ENCODE data around the gene TRIM46. TPM values are rescaled to one million over a fixed set of nuclear protein-coding genes. Genes with fewer than 3 reads are reported as not detected.

TRIM46 gene
- total and polyA plus RNA-seq, 2 of the 13 experiments (the other 11 are each of a cell fraction or from before 2014, with no cell fraction given): 0.04 to 0.09 TPM

- TF ChIP-seq ZSCAN5A (CRISPR knock-in tag; IDR thresholded peaks at IDR 0.05; ENCODE audit: borderline replicate concordance) (no peak), SALL1 (CRISPR knock-in tag; IDR thresholded peaks at IDR 0.05) (peak; percentile 33; the same call in 1 of the 2 replicates), ZMYM4 (CRISPR knock-in tag; IDR thresholded peaks at IDR 0.05) (0 out of 2 replicates have a peak, but pooled peaks have one; percentile 14), CCDC6 (CRISPR knock-in tag; IDR thresholded peaks at IDR 0.05) (no peak), ZNF639 (CRISPR knock-in tag; conservative IDR thresholded peaks at IDR 0.05) (no peak; the same call in 1 of the 2 replicates), KDM3A (CRISPR knock-in tag; IDR thresholded peaks at IDR 0.05; ENCODE audit: low read depth) (peak; percentile 75; the same call in 1 of the 2 replicates), ZNF567 (CRISPR knock-in tag; IDR thresholded peaks at IDR 0.05; ENCODE audit: borderline replicate concordance) (no peak), ZBTB8A (CRISPR knock-in tag; IDR thresholded peaks at IDR 0.05; ENCODE audit: borderline replicate concordance, low read depth) (no peak), PITX1 (CRISPR knock-in tag; IDR thresholded peaks at IDR 0.05) (peak; percentile 39; the same call in 1 of the 2 replicates), SMC3 (IDR thresholded peaks at IDR 0.05; ENCODE audit: low read length) (no peak), HNRNPL (IDR thresholded peaks at IDR 0.05; ENCODE audit: low read depth, low read length) (peak; percentile 79), YY1 (IDR thresholded peaks at IDR 0.05; ENCODE audit: insufficient read depth, insufficient replicate concordance, low read depth, low read length) (peak; percentile 44), RXRB (CRISPR knock-in tag; IDR thresholded peaks at IDR 0.05; ENCODE audit: borderline replicate concordance) (peak; percentile 51), KAT7 (CRISPR knock-in tag; IDR thresholded peaks at IDR 0.05; ENCODE audit: borderline replicate concordance) (0 out of 2 replicates have a peak, but pooled peaks have one; percentile 38), MLLT10 (CRISPR knock-in tag; IDR thresholded peaks at IDR 0.05) (no peak), ZSCAN12 (CRISPR knock-in tag; IDR thresholded peaks at IDR 0.05) (no peak), SPEN (CRISPR knock-in tag; IDR thresholded peaks at IDR 0.05; ENCODE audit: low read depth) (0 out of 2 replicates have a peak, but pooled peaks have one; percentile 27), FOXA3 (CRISPR knock-in tag; IDR thresholded peaks at IDR 0.05) (peak; percentile 35; the same call in 1 of the 2 replicates), ZNF331 (CRISPR knock-in tag; IDR thresholded peaks at IDR 0.05) (peak; percentile 51; the same call in 1 of the 2 replicates), HNF1B (CRISPR knock-in tag; IDR thresholded peaks at IDR 0.05) (peak; percentile 29; the same call in 1 of the 2 replicates), ELF1 (CRISPR knock-in tag; IDR thresholded peaks at IDR 0.05) (0 out of 2 replicates have a peak, but pooled peaks have one; percentile 28), THYN1 (CRISPR knock-in tag; IDR thresholded peaks at IDR 0.05; ENCODE audit: borderline replicate concordance, low read depth) (no peak)
- TF ChIP-seq, protein P1, sequence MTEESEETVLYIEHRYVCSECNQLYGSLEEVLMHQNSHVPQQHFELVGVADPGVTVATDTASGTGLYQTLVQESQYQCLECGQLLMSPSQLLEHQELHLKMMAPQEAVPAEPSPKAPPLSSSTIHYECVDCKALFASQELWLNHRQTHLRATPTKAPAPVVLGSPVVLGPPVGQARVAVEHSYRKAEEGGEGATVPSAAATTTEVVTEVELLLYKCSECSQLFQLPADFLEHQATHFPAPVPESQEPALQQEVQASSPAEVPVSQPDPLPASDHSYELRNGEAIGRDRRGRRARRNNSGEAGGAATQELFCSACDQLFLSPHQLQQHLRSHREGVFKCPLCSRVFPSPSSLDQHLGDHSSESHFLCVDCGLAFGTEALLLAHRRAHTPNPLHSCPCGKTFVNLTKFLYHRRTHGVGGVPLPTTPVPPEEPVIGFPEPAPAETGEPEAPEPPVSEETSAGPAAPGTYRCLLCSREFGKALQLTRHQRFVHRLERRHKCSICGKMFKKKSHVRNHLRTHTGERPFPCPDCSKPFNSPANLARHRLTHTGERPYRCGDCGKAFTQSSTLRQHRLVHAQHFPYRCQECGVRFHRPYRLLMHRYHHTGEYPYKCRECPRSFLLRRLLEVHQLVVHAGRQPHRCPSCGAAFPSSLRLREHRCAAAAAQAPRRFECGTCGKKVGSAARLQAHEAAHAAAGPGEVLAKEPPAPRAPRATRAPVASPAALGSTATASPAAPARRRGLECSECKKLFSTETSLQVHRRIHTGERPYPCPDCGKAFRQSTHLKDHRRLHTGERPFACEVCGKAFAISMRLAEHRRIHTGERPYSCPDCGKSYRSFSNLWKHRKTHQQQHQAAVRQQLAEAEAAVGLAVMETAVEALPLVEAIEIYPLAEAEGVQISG (CRISPR knock-in tag; IDR thresholded peaks at IDR 0.05): peak; percentile 53; the same call in 1 of the 2 replicates
These were observed 19.8 kb downstream of the TRIM46 start (continued) for GRCh38 chr1:155193275-155193990.
